Liver (tissue), 9 donors: ENCODE measurements around the gene PTPRN2. TPM values are rescaled to one million over a fixed set of nuclear protein-coding genes. Genes with fewer than 3 reads are reported as not detected.

Source experiments
- DNase-seq: peaks from one replicate; pipeline ENCODE4 v3.0.0-alpha.2; 2017; ENCODE audit warnings: low spot score
- H3K27ac ChIP-seq, 2 donors: one replicate each; pipeline ENCODE4 v1.7.0; 2013; ENCODE audit warnings: inconsistent platforms in 2 of 2, low read length in 2 of 2, control low read depth in 1 of 2, low read depth in 1 of 2, mild to moderate bottlenecking in 1 of 2
- H3K27me3 ChIP-seq, 4 donors: one replicate each; pipeline versions ENCODE4 v1.6.1 to v1.7.0; 2013; ENCODE audit warnings: low read length in 3 of 4, inconsistent platforms in 1 of 4, mild to moderate bottlenecking in 1 of 4, moderate library complexity in 1 of 4; ENCODE audit not compliant: control insufficient read depth in 4 of 4, insufficient read depth in 4 of 4
- H3K36me3 ChIP-seq, 4 donors: one replicate each; pipeline versions ENCODE4 v1.6.1 to v1.7.0; 2013; ENCODE audit warnings: low read length in 3 of 4, mild to moderate bottlenecking in 3 of 4, low read depth in 1 of 4, moderate library complexity in 1 of 4; ENCODE audit not compliant: control insufficient read depth in 4 of 4, insufficient read depth in 3 of 4
- H3K4me1 ChIP-seq, 4 donors: one replicate each; pipeline versions ENCODE4 v1.6.1 to v1.7.0; 2013; ENCODE audit warnings: low read length in 3 of 4, mild to moderate bottlenecking in 3 of 4, moderate library complexity in 1 of 4; ENCODE audit not compliant: control insufficient read depth in 4 of 4, insufficient read depth in 4 of 4
- H3K4me3 ChIP-seq, 3 donors: one replicate each; pipeline versions ENCODE4 v1.6.1 to v1.7.0; 2013; ENCODE audit warnings: low read length in 3 of 3, control low read depth in 1 of 3, low read depth in 1 of 3, mild to moderate bottlenecking in 1 of 3
- H3K9ac ChIP-seq, 2 donors: one replicate each; pipeline ENCODE4 v1.7.0; 2013; ENCODE audit warnings: low read length in 2 of 2, mild to moderate bottlenecking in 2 of 2, moderate library complexity in 2 of 2, control low read depth in 1 of 2, low read depth in 1 of 2
- H3K9me3 ChIP-seq, 4 donors: one replicate each; pipeline versions ENCODE4 v1.6.1 to v1.7.0; 2013; ENCODE audit warnings: low read length in 3 of 4; ENCODE audit not compliant: control insufficient read depth in 4 of 4
- EGR1 ChIP-seq, 2 donors: IDR thresholded peaks; 2 replicates each; pipeline ENCODE4 v1.6.1; 2016 to 2018; ENCODE audit warnings: antibody characterized with exemption in 2 of 2, low read depth in 2 of 2
- FOXA1 ChIP-seq: IDR thresholded peaks from 2 replicates; pipeline ENCODE4 v1.6.1; 2016; ENCODE audit warnings: antibody characterized with exemption
- GABPA ChIP-seq, 2 donors: IDR thresholded peaks in 1 of 2; conservative IDR thresholded peaks in 1 of 2; 2 replicates each; pipeline ENCODE4 v1.6.1; 2016; ENCODE audit warnings: antibody characterized with exemption in 2 of 2, mild to moderate bottlenecking in 1 of 2, moderate library complexity in 1 of 2
- HNF4A ChIP-seq, 2 donors: conservative IDR thresholded peaks; 2 replicates each; pipeline ENCODE4 v1.6.1; 2016; ENCODE audit warnings: antibody characterized with exemption in 2 of 2, mild to moderate bottlenecking in 2 of 2
- HNF4G ChIP-seq: IDR thresholded peaks from 2 replicates; pipeline ENCODE4 v1.6.1; 2016; ENCODE audit warnings: antibody characterized with exemption
- JUND ChIP-seq, 2 donors: IDR thresholded peaks; 2 replicates each; pipeline ENCODE4 v1.6.1; 2016; ENCODE audit warnings: antibody characterized with exemption in 2 of 2
- NR2F2 ChIP-seq: IDR thresholded peaks from 2 replicates; pipeline ENCODE4 v1.6.1; 2016; ENCODE audit warnings: antibody characterized with exemption
- RAD21 ChIP-seq, 2 donors: IDR thresholded peaks; 2 replicates each; pipeline ENCODE4 v1.6.1; 2016; ENCODE audit warnings: antibody characterized with exemption in 2 of 2, mild to moderate bottlenecking in 2 of 2
- RXRA ChIP-seq, 2 donors: IDR thresholded peaks; 2 replicates each; pipeline ENCODE4 v1.6.1; 2017 to 2018; ENCODE audit warnings: antibody characterized with exemption in 2 of 2, mild to moderate bottlenecking in 1 of 2
- SP1 ChIP-seq: IDR thresholded peaks from 2 replicates; pipeline ENCODE4 v1.6.1; 2018; ENCODE audit warnings: antibody characterized with exemption, mild to moderate bottlenecking
- TAF1 ChIP-seq: conservative IDR thresholded peaks from 2 replicates; pipeline ENCODE4 v1.6.1; 2016; ENCODE audit warnings: antibody characterized with exemption, mild to moderate bottlenecking
- YY1 ChIP-seq: IDR thresholded peaks from 2 replicates; pipeline ENCODE4 v1.6.1; 2016; ENCODE audit warnings: antibody characterized with exemption, mild to moderate bottlenecking
- WGBS: extraction: QIAGEN DNeasy Blood & Tissue Kit; methylation state at CpG from one replicate; pipeline ENCODE4 v1.1.7; 2013; 5-methylcytosine and 5-hydroxymethylcytosine counted together
- polyA plus RNA-seq, 2 donors: library from polyadenylated mRNA; stranded (reverse) in 1 of 2; unstranded in 1 of 2; fragments of 200-250 nt in 1 of 2; fragments of >200 nt in 1 of 2; fragmentation: Nextera tagmentation in 1 of 2; extraction: Ambion mirVana in 1 of 2; gene quantifications; one replicate each; pipeline versions ENCODE4 v1.2.1 to v1.2.3, GENCODE V29; 2013 to 2015
- total RNA-seq, 2 donors: library from RNA; depleted of rRNA; stranded (reverse); fragments of >200 nt; gene quantifications; one replicate each; pipeline ENCODE4 v1.2.3, GENCODE V29; 2014
- TF ChIP-seq, protein P1 (sequence below): IDR thresholded peaks from 2 replicates; pipeline ENCODE4 v1.6.1; 2016; ENCODE audit warnings: antibody characterized with exemption, mild to moderate bottlenecking
- TF ChIP-seq, protein P2 (sequence below): IDR thresholded peaks from 2 replicates; pipeline ENCODE4 v1.6.1; 2016; ENCODE audit warnings: antibody characterized with exemption
- TF ChIP-seq, protein P3 (sequence below): IDR thresholded peaks from 2 replicates; pipeline ENCODE4 v1.6.1; 2016; ENCODE audit warnings: antibody characterized with exemption
- TF ChIP-seq, protein P4 (sequence below): fragments of 150-350 bp; IDR thresholded peaks from 2 replicates; pipeline ENCODE4 v1.5.1; 2017; ENCODE audit warnings: improper control_type of control experiment, low read depth, low read length; ENCODE audit not compliant: missing input control
- TF ChIP-seq, protein P5 (sequence below): IDR thresholded peaks from 2 replicates; pipeline ENCODE4 v1.6.1; 2016; ENCODE audit warnings: antibody characterized with exemption
- donor health status: healthy.
- donor health status: healthy.
- donor health status: healthy.
- donor health status: healthy.
- donor health status: healthy.

PTPRN2 gene
- total and polyA plus RNA-seq, 4 donors: 0.75 to 1.9 (median 1.1) TPM

DNA sequence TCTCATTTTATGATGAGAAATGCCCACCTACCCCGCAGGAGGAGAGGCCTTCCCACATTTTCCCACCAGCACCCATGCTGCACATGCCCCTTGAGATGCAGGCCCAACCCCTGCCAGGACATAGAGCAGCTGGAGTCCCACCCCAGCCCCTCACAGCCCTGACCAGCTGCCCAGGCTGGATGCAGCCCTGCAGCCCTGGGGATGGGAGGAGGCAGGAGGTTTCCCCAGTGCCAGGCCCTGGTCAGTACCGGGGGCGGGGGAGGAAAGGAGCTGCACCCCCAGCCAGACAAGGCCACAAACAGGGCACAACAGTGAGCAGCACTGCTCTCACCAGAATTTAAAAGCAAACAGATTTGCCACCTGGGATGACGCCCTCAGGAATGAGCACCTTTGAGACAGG, 196.1 kb downstream of the PTPRN2 start:
- Histone ChIP-seq H3K4me1 (no peaks in the 10 kb centered on the region), H3K9ac (no peak overlapping the region), H3K27me3 (no peaks in the 10 kb centered on the region), H3K27ac (no peak overlapping the region), H3K4me3 (no peak overlapping the region), H3K9me3 (no peaks in the 10 kb centered on the region), H3K36me3 (no peaks in the 10 kb centered on the region)
- WGBS: 91% methylated on average over 4 of the region's 4 CpGs
- no peak for TF ChIP-seq SP1
- no peak for TF ChIP-seq RXRA (IDR thresholded peaks at IDR 0.05)
- DNase-seq: no peak

DNA sequence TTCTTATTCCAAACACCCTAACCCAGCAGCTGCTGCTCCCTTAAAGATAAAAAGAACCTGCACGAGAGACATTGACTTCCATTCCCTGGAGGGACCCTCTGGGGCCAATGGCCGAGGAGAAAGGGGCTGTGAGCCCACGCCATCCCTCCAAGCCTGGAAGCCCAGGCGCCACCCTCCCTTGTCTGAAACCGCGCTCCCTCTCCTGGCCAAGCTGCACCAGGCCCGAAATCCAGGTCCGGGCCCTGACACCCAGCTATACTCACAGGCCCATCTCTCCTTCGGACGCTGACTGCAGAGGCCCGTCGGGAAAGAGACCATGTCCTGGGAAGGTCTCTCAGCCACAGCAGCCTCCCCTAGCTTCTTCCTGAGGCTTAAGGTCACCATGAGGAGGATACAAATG, 196.5 kb downstream of the PTPRN2 start:
- 93% methylated on average over 12 of the region's 12 CpGs for WGBS

DNA sequence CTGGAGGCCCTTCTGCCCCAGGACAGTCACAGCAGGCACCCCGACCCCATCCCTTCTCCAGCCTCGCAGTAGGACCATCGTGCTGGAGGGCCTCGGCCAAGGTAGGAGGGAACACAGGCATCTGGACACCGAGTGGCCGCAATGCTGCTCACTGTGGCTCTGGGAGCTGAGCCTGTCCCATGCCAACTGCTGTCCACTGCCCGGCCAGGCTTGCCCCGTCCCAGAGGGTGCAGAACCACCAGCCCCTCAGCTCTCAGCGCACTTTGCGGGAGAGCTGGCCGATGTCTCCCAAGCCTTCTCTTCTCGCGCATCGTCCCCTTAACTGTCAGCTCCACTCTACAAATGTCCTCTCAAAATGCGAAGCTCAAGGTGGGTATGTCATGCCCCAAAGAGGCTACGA, 197.2 kb downstream of the PTPRN2 start:
- no peaks in the 10 kb centered on the region for H3K9me3 ChIP-seq
- 95% methylated on average over 16 of the region's 16 CpGs for WGBS
- DNase-seq: no peak
- TF ChIP-seq JUND (IDR thresholded peaks at IDR 0.05) (no peak), GABPA (IDR thresholded peaks at IDR 0.05 in 1 of 2, conservative IDR thresholded peaks at IDR 0.05 in 1 of 2) (no peak), TAF1 (no peak), HNF4G (no peak), NR2F2 (no peak)
- TF ChIP-seq, protein P1, sequence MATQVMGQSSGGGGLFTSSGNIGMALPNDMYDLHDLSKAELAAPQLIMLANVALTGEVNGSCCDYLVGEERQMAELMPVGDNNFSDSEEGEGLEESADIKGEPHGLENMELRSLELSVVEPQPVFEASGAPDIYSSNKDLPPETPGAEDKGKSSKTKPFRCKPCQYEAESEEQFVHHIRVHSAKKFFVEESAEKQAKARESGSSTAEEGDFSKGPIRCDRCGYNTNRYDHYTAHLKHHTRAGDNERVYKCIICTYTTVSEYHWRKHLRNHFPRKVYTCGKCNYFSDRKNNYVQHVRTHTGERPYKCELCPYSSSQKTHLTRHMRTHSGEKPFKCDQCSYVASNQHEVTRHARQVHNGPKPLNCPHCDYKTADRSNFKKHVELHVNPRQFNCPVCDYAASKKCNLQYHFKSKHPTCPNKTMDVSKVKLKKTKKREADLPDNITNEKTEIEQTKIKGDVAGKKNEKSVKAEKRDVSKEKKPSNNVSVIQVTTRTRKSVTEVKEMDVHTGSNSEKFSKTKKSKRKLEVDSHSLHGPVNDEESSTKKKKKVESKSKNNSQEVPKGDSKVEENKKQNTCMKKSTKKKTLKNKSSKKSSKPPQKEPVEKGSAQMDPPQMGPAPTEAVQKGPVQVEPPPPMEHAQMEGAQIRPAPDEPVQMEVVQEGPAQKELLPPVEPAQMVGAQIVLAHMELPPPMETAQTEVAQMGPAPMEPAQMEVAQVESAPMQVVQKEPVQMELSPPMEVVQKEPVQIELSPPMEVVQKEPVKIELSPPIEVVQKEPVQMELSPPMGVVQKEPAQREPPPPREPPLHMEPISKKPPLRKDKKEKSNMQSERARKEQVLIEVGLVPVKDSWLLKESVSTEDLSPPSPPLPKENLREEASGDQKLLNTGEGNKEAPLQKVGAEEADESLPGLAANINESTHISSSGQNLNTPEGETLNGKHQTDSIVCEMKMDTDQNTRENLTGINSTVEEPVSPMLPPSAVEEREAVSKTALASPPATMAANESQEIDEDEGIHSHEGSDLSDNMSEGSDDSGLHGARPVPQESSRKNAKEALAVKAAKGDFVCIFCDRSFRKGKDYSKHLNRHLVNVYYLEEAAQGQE: no peak
- TF ChIP-seq, protein P2, sequence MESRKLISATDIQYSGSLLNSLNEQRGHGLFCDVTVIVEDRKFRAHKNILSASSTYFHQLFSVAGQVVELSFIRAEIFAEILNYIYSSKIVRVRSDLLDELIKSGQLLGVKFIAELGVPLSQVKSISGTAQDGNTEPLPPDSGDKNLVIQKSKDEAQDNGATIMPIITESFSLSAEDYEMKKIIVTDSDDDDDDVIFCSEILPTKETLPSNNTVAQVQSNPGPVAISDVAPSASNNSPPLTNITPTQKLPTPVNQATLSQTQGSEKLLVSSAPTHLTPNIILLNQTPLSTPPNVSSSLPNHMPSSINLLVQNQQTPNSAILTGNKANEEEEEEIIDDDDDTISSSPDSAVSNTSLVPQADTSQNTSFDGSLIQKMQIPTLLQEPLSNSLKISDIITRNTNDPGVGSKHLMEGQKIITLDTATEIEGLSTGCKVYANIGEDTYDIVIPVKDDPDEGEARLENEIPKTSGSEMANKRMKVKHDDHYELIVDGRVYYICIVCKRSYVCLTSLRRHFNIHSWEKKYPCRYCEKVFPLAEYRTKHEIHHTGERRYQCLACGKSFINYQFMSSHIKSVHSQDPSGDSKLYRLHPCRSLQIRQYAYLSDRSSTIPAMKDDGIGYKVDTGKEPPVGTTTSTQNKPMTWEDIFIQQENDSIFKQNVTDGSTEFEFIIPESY: no peak
- TF ChIP-seq, protein P3, sequence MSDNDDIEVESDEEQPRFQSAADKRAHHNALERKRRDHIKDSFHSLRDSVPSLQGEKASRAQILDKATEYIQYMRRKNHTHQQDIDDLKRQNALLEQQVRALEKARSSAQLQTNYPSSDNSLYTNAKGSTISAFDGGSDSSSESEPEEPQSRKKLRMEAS: no peak

More for the DNA sequence above, 196.5 kb downstream of the PTPRN2 start:
- Histone ChIP-seq H3K9ac (no peak overlapping the region), H3K27ac (no peak overlapping the region), H3K9me3 (no peaks in the 10 kb centered on the region), H3K4me1 (no peaks in the 10 kb centered on the region), H3K27me3 (no peaks in the 10 kb centered on the region), H3K36me3 (no peaks in the 10 kb centered on the region), H3K4me3 (no peak overlapping the region)
- DNase-seq: no peak
- TF ChIP-seq TAF1 (no peak), RXRA (IDR thresholded peaks at IDR 0.05) (no peak), EGR1 (IDR thresholded peaks at IDR 0.05; ENCODE audit: low read depth in 2 of 2) (no peak), YY1 (no peak), HNF4A (conservative IDR thresholded peaks at IDR 0.05) (no peak), JUND (IDR thresholded peaks at IDR 0.05) (no peak), SP1 (no peak), RAD21 (IDR thresholded peaks at IDR 0.05) (no peak), HNF4G (no peak), FOXA1 (no peak), NR2F2 (no peak)
- TF ChIP-seq, protein P4, sequence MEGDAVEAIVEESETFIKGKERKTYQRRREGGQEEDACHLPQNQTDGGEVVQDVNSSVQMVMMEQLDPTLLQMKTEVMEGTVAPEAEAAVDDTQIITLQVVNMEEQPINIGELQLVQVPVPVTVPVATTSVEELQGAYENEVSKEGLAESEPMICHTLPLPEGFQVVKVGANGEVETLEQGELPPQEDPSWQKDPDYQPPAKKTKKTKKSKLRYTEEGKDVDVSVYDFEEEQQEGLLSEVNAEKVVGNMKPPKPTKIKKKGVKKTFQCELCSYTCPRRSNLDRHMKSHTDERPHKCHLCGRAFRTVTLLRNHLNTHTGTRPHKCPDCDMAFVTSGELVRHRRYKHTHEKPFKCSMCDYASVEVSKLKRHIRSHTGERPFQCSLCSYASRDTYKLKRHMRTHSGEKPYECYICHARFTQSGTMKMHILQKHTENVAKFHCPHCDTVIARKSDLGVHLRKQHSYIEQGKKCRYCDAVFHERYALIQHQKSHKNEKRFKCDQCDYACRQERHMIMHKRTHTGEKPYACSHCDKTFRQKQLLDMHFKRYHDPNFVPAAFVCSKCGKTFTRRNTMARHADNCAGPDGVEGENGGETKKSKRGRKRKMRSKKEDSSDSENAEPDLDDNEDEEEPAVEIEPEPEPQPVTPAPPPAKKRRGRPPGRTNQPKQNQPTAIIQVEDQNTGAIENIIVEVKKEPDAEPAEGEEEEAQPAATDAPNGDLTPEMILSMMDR: no peak
- TF ChIP-seq, protein P3: no peak
- TF ChIP-seq, protein P5, sequence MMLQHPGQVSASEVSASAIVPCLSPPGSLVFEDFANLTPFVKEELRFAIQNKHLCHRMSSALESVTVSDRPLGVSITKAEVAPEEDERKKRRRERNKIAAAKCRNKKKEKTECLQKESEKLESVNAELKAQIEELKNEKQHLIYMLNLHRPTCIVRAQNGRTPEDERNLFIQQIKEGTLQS: no peak
- TF ChIP-seq, protein P2: no peak

More for the DNA sequence above, 197.2 kb downstream of the PTPRN2 start:
- Histone ChIP-seq H3K9ac (no peak overlapping the region), H3K27ac (no peak overlapping the region), H3K27me3 (no peaks in the 10 kb centered on the region), H3K4me3 (no peak overlapping the region), H3K4me1 (no peaks in the 10 kb centered on the region), H3K36me3 (no peaks in the 10 kb centered on the region)
